Immature natural killer cell (primary cell): Measurements from ENCODE around the gene RAD51B. TPM values are rescaled to one million over a fixed set of nuclear protein-coding genes. Genes with fewer than 3 reads are reported as not detected.
"Not testable (repeated sequence)": the region's sequence is repeated elsewhere in the genome, so short reads cannot be mapped to it uniquely, and the experiment has no call there.

ENCODE experiments used
- DNase-seq, 3 donors: peaks; one replicate each; pipeline ENCODE4 v3.0.0; 2022; ENCODE audit warnings: mixed read lengths in 1 of 3
- H3K27ac Mint-ChIP-seq, 6 donors: one replicate each; pipeline ENCODE4 v1.8.0; 2020; ENCODE audit warnings: mixed read lengths in 6 of 6, mild to moderate bottlenecking in 5 of 6, inconsistent platforms in 4 of 6, moderate library complexity in 3 of 6
- H3K27me3 Mint-ChIP-seq, 3 donors: one replicate each; pipeline ENCODE4 v1.8.0; 2020 to 2021; ENCODE audit warnings: low read depth in 3 of 3, mild to moderate bottlenecking in 3 of 3, mixed read lengths in 3 of 3, moderate library complexity in 3 of 3, inconsistent platforms in 1 of 3
- H3K36me3 Mint-ChIP-seq, 3 donors: one replicate each; pipeline ENCODE4 v1.8.0; 2020; ENCODE audit warnings: mixed read lengths in 3 of 3, inconsistent platforms in 2 of 3, mild to moderate bottlenecking in 2 of 3
- H3K4me1 Mint-ChIP-seq, 2 donors: one replicate each; pipeline ENCODE4 v1.8.0; 2020; ENCODE audit warnings: inconsistent platforms in 2 of 2, mild to moderate bottlenecking in 2 of 2, mixed read lengths in 2 of 2, moderate library complexity in 1 of 2
- H3K4me3 Mint-ChIP-seq, 5 donors: one replicate each; pipeline ENCODE4 v1.8.0; 2020; ENCODE audit warnings: mild to moderate bottlenecking in 5 of 5, mixed read lengths in 5 of 5, inconsistent platforms in 3 of 5, moderate library complexity in 3 of 5
- H3K9me3 Mint-ChIP-seq, 6 donors: one replicate each; pipeline ENCODE4 v1.8.0; 2020; ENCODE audit warnings: mild to moderate bottlenecking in 6 of 6, mixed read lengths in 6 of 6, inconsistent platforms in 4 of 6, moderate library complexity in 3 of 6
- polyA plus RNA-seq, 3 donors: library from polyadenylated mRNA; unstranded; fragments of 300-500 nt; fragmentation: Illumina TruSeq; gene quantifications; one replicate each; pipeline ENCODE4 v1.2.3, GENCODE V29; 2021

Gene RAD51B
- polyA plus RNA-seq, 3 donors from 2014 or later: 17.6 to 20.8 (median 17.7) TPM

DNA sequence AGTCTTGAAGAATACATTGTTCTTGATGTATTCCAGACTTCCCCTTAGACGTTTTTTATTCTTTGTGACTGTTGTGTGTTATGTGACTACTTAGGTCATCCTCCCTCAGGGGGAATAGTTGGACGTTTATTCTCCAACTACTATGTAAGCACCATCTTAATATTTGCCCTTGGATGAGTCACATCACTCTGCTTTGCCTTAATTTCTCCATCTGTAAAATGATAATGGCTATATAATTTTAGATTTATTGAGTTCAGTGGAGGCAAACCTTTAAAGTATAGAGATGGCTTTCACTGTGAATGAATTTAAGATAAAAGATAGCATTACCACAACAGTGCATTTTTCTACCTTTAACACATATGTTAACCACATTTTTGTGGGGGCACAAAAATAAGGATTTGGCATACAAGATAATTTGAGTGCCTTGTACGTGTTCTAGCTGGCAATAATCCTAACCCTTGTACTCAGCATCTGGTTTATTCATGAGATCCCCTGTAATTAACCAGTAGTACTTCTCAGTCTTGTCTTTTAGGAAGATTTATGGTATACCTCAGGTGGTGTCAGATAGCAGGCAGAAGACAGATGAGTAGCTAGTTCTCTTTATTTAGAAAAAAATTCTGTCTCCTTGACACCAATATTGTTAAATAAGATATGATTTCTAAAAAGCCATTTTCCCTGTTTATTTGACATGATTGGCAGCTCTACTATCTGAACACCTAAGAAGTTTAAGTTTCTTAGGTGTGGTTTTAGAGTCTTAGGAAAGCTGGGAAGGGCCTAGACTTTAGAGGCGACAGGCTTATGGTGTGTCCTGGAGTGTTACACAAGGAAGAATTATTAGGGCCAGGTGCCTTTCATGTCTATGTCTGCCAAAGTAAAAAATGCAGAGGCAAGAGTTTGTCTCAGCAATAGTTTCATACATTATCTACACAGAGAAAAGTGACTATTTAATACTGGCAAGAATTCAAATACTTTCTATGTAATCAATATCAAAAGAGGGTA is 152.3 kb downstream of the RAD51B start:
- H3K36me3 Mint-ChIP-seq: peaks cover 10 to 17% (median 12%) of the 10 kb centered on the region in 3 donors
- H3K9me3 Mint-ChIP-seq: no peaks in the 10 kb centered on the region
- H3K4me3 Mint-ChIP-seq: no peak overlapping the region
- no peak for DNase-seq
- peaks cover 0 to 3% (median 0%) of the 10 kb centered on the region in 3 donors for H3K27me3 Mint-ChIP-seq
- no peak overlapping the region for H3K27ac Mint-ChIP-seq
- H3K4me1 Mint-ChIP-seq: no peaks in the 10 kb centered on the region

DNA sequence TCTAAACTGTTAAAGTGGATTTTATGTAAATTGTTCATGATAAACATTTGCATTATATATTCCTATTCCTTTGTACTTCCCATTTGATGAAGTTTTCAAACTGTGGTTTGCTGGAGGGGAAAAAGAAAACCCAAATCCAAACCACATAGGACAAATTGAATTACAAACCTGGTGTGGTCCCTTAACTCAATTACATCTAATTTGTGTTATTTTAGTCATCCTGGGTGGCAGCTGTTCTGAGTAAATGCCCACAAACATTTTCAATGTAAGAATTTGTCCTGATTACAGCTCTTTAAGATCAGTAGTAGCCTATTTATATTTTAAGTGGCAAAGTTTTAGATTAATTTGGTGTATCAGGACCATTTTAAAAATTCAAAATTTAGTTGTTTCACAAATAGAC is 153.9 kb downstream of the RAD51B start:
- H3K36me3 Mint-ChIP-seq: peaks cover 4 to 7% (median 5%) of the 10 kb centered on the region in 3 donors
- H3K9me3 Mint-ChIP-seq: no peaks in the 10 kb centered on the region
- H3K4me1 Mint-ChIP-seq: no peaks in the 10 kb centered on the region
- no peak for DNase-seq
- H3K27me3 Mint-ChIP-seq: peaks cover 0 to 3% (median 0%) of the 10 kb centered on the region in 3 donors
- H3K27ac Mint-ChIP-seq: no peak overlapping the region
- H3K4me3 Mint-ChIP-seq: no peak overlapping the region

DNA sequence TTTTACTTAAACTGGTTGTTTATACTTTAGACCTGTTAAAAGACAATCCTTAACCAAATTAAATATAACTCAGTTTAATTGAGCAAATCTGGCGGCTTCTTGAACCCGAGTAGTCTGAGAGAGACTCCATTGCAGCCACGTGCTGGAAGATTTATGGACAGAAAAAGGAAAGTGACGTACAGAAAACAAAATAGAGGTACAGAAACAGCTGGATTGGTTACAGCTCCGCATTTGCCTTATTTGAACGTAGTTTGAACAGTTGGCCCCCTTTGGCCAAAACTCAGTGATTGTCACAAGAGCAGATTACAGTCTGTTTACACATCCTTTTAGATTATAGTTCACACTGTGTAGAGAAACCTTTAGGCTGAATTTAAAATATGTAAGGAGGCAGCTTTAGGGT is 155.9 kb downstream of the RAD51B start:
- H3K4me3 Mint-ChIP-seq: no peak overlapping the region
- H3K27ac Mint-ChIP-seq: no peak overlapping the region
- H3K9me3 Mint-ChIP-seq: no peaks in the 10 kb centered on the region
- DNase-seq: no peak
- no peaks in the 10 kb centered on the region for H3K27me3 Mint-ChIP-seq
- no peaks in the 10 kb centered on the region for H3K4me1 Mint-ChIP-seq
- peaks cover 0 to 7% (median 0%) of the 10 kb centered on the region in 3 donors for H3K36me3 Mint-ChIP-seq

DNA sequence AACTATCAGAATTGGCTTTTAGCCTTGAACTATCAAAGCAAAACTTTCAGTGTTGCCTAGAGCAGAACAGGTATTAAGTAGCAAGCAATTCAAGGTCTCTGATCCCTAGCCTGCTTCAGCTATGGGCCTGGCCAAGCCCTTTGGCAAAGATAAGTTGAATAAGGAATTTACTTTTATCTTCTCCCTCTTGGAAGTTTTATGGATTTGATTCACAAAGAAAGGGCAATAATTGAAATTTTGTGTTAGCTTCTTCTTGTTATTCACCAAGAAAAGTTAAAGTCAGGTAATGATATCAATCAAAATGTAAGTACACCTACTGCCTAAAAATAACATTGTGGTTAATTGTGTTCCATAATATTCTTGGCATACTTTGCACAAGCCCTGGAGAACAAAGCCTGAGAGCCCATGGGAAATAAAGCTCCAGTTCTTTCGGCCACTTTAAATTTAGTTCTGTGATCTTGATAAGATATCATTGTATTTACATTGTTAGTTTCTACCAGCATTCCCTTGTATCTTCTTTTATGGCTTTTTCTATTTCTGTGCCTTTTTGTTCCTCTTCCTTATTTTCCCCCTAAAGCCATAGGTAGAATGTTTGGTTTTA is 158.0 kb downstream of the RAD51B start:
- H3K9me3 Mint-ChIP-seq: no peaks in the 10 kb centered on the region
- H3K4me1 Mint-ChIP-seq: no peaks in the 10 kb centered on the region
- peaks cover 0 to 7% (median 0%) of the 10 kb centered on the region in 3 donors for H3K36me3 Mint-ChIP-seq
- DNase-seq: no peak
- H3K4me3 Mint-ChIP-seq: no peak overlapping the region
- H3K27ac Mint-ChIP-seq: no peak overlapping the region
- H3K27me3 Mint-ChIP-seq: no peaks in the 10 kb centered on the region

DNA sequence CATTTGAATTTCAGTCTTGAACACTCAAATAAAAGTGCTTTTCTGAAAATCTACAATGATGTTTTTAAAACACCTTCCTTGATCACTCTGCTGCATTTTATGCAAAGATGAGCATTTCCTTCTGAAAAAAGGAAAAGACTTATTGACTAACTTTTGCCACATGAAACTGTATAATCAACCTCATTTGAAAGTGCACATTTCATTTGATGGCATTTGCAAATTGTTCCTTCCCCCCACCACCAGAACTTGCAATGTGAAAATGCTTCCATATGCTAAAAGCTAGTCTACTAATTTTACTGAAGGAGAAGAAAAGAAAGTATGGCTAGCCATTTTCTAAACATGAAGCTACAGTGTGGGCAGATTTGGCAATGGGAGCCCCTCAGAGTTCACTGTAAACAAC is 159.2 kb downstream of the RAD51B start:
- H3K4me1 Mint-ChIP-seq: no peaks in the 10 kb centered on the region
- H3K9me3 Mint-ChIP-seq: no peaks in the 10 kb centered on the region
- no peaks in the 10 kb centered on the region for H3K27me3 Mint-ChIP-seq
- H3K4me3 Mint-ChIP-seq: no peak overlapping the region
- no peak for DNase-seq
- peaks cover 0 to 7% (median 0%) of the 10 kb centered on the region in 3 donors for H3K36me3 Mint-ChIP-seq
- no peak overlapping the region for H3K27ac Mint-ChIP-seq

DNA sequence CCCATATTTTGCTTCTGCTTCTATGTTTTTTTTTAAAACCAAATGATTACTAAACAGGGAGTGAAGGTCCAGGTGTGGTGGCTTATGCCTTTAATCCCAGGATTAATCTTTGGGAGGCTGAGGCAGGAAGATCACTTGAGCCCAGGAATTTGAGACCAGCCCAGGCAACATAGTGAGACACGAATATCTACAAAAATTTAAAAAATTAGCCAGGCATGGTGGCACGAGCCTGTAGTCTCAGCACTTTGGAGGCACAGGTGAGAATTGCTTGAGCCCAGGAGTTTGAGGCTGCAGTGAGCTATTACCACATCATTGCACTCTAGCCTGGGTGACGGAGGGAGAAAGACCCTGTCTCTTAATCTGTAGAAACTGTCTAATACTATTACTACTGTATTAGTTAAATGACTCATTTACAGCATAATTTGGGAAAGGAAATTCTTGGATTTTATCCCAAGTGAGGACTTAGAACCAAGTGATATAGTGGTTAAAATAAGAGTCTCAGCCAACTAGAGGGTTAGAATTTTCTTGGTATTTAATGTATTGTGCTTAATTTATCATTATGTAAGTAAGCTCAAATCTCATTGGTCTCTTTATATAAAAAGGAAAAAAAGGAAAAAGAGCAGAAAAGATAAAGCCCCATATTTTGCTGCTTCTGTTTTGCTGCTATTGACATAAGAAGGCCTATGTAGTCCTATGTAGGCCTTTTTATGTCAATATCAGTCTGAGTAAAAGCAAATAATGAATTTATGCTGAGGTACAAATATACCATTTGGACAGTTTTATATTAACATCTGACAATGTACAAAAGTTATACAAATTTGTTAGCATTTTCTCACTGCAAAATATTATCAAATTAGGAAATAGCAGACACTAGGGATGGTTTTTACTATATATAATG is 163.4 kb downstream of the RAD51B start:
- H3K27ac Mint-ChIP-seq: no peak overlapping the region
- H3K4me3 Mint-ChIP-seq: no peak overlapping the region
- H3K36me3 Mint-ChIP-seq: no peaks in the 10 kb centered on the region
- H3K4me1 Mint-ChIP-seq: no peaks in the 10 kb centered on the region
- H3K27me3 Mint-ChIP-seq: no peaks in the 10 kb centered on the region
- DNase-seq: no peak
- H3K9me3 Mint-ChIP-seq: no peaks in the 10 kb centered on the region

DNA sequence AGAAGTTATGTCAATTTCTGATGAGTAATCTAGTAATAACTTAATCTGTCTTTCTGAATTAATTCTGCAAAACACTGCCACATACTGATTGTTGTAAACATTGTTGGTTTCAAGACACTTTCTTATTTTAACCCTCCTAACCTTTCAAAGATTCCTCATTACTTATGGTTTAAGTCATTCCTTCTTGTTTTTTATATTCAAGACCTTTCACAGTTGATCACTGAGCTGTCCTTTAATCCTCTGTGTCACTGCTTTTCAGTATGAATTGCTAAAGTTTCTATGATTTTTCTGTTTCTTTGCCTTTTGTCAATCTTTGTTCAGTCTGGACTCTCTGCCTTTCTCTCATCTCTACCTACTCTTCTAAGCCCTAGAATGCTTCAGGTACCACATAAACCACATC is 164.7 kb downstream of the RAD51B start:
- H3K27me3 Mint-ChIP-seq: no peaks in the 10 kb centered on the region
- no peaks in the 10 kb centered on the region for H3K36me3 Mint-ChIP-seq
- no peak overlapping the region for H3K4me3 Mint-ChIP-seq
- no peak for DNase-seq
- no peak overlapping the region for H3K27ac Mint-ChIP-seq
- H3K4me1 Mint-ChIP-seq: no peaks in the 10 kb centered on the region
- no peaks in the 10 kb centered on the region for H3K9me3 Mint-ChIP-seq

DNA sequence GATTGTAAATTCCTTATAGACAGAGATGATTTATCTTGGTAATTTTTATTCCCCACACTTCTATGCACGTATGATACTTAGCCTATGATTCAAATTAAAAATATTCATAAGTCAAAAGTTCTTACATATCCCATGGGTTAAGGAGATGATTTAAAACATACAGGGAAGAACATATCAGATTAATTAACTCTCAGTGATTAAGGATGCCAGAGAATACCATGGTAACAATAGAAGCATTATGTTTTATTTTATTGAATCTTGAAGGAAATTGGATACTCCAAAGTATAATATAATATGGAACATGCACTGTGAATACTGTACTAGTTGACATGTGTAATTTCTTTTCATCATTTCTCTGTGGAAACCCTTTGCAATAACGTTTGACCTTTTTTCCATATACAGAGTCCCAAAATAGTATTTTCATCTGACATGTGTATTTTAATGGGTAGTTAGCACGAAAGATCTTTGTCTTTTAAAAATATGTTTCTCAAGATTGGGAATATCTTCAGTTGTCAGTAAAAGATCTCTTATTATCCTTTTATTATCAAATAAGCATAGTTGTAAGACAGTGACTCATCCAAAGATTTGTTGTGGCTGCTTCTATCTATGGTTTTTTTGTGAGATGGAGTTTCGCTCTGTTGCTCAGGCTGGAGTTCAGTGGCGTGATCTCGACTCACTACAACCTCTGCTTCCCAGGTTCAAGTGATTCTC is 166.7 kb downstream of the RAD51B start:
- Mint-ChIP-seq H3K27me3 (no peaks in the 10 kb centered on the region), H3K27ac (no peak overlapping the region), H3K4me3 (no peak overlapping the region)

DNA sequence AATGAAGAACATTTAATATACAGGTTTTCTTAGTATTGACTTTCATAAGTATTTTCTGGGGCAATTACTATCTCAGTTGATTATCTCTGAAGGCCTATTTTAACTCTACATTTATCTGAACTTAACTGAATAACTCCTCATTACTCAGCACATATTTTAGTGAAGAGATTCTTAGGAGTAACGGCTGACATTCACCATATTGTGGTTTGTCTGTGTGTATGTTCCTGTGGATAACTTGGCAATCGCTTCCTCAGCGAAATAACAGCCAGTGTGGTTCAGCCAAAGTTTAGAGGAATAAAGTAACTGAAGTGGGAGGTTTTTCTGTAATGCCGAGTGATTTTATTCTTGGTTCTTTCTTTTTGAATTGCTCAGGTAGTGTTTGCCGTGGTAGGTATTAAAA is 168.0 kb downstream of the RAD51B start:
- no peaks in the 10 kb centered on the region for H3K9me3 Mint-ChIP-seq
- H3K27me3 Mint-ChIP-seq: no peaks in the 10 kb centered on the region
- DNase-seq: no peak
- no peaks in the 10 kb centered on the region for H3K36me3 Mint-ChIP-seq
- no peak overlapping the region for H3K27ac Mint-ChIP-seq
- H3K4me3 Mint-ChIP-seq: no peak overlapping the region
- H3K4me1 Mint-ChIP-seq: no peaks in the 10 kb centered on the region

More for the DNA sequence above, 166.7 kb downstream of the RAD51B start:
- no peaks in the 10 kb centered on the region for H3K36me3 Mint-ChIP-seq
- H3K9me3 Mint-ChIP-seq: no peaks in the 10 kb centered on the region
- H3K4me1 Mint-ChIP-seq: no peaks in the 10 kb centered on the region
- no peak for DNase-seq

DNA sequence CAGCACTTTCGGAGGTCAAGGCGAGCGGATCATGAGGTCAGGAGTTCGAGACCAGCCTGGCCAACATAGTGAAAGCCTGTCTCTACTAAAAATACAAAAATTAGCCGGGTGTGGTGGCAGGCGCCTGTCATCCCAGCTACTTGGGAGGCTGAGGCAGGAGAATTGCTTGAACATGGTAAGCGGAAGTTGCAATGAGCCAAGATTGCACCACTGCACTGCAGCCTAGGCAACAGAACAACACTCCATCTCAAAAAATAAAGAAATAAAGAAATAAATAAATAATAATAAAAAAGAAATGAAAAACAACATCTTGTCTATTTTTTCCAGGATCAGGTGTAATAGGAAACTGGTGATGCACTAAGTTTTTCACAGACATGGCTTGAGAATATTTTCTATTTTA is 168.6 kb downstream of the RAD51B start:
- not testable (repeated sequence) for H3K27me3 Mint-ChIP-seq, H3K36me3 Mint-ChIP-seq, DNase-seq, H3K4me3 Mint-ChIP-seq, H3K9me3 Mint-ChIP-seq, H3K27ac Mint-ChIP-seq, H3K4me1 Mint-ChIP-seq

DNA sequence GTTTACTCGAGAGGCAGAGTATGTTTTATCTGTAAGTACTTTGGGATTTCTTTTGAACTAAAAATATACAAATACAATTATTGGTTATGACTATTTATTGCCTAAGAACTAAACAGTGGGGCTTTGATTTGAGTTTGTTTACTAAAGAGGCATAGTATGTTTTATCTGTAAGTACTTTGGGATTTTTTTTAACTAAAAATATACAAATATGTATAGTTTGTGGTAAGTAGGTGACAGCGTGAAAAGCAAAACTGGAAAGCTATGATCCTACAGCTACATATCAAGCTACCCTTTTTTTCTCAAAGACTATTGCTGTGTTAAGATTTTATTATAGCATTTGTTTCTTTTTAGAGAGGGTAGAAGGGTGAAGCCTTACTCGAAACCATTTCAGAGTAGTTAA is 171.0 kb downstream of the RAD51B start:
- DNase-seq: no peak
- Mint-ChIP-seq H3K27me3 (peaks cover 0 to 2% (median 0%) of the 10 kb centered on the region in 3 donors), H3K9me3 (no peaks in the 10 kb centered on the region), H3K36me3 (no peaks in the 10 kb centered on the region), H3K4me1 (no peaks in the 10 kb centered on the region), H3K27ac (no peak overlapping the region), H3K4me3 (no peak overlapping the region)

DNA sequence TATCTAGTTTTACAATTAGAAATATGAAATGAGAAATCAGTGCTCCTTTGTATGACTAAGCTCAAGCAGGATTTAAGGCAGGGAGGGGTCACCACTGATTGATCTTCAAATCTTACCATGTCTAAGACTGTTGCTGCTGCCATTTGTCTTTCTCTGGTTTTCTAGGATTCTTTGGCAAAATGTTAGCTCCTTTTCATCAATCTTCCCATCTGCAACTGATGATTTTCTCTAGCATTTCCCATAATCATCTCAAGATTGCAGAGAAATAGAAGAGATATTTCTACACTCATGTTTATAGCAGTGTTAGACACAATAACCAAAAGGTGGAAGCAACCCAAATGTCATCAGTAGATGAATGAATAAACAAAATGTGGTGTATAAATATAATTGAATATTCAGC is 175.0 kb downstream of the RAD51B start:
- Mint-ChIP-seq H3K4me3 (no peak overlapping the region), H3K27ac (no peak overlapping the region), H3K27me3 (peaks cover 0 to 2% (median 2%) of the 10 kb centered on the region in 3 donors), H3K9me3 (no peaks in the 10 kb centered on the region), H3K36me3 (no peaks in the 10 kb centered on the region), H3K4me1 (no peaks in the 10 kb centered on the region)
- DNase-seq: no peak

DNA sequence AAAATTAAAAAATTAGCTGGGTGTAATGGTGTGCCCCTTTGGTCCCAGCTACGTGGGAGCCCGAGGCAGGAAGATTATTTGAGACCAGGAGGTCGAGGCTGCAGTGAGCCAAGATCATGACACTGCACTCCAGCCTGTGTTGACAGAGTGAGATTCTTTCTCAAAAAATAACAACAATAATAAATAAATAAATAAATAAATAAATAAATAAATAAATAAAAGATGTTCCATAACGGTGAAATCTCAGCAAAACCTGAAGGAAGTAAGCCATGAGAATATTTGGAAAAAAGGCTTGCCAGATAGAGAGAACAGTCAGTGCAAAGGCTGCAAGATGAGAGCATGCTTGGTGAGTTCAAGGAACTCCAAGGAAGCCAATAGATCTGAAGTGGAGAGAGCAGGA is 176.7 kb downstream of the RAD51B start:
- Mint-ChIP-seq H3K27me3 (peaks cover 2% of the 10 kb centered on the region in 3 donors), H3K36me3 (no peaks in the 10 kb centered on the region), H3K4me1 (no peaks in the 10 kb centered on the region), H3K4me3 (no peak overlapping the region), H3K9me3 (no peaks in the 10 kb centered on the region), H3K27ac (no peak overlapping the region)
- no peak for DNase-seq
